ENCODE measurements around the gene BMP2.

BMP2 gene

GRCh38 chr20:6768228-6769140, 998 bp downstream of the BMP2 start:
- no peak for DNase-seq (ENCODE audit: low read depth)

GRCh38 chr20:6769903-6770785, 2.7 kb downstream of the BMP2 start:
- DNase-seq (ENCODE audit: low read depth): no peak

- no peak for DNase-seq (ENCODE audit: low read depth)
These were observed 3.3 kb downstream of the BMP2 start for GRCh38 chr20:6770786-6771100.

- no peak for DNase-seq (ENCODE audit: low read depth)
These were observed 13.1 kb downstream of the BMP2 start for GRCh38 chr20:6780433-6781190.

GRCh38 chr20:6783752-6784151, 16.3 kb downstream of the BMP2 start:
- DNase-seq (ENCODE audit: low read depth): no peak

- DNase-seq (ENCODE audit: low read depth): no peak
These were observed 16.7 kb downstream of the BMP2 start for GRCh38 chr20:6784210-6784631.

- DNase-seq (ENCODE audit: low read depth): no peak
These were observed 17.3 kb downstream of the BMP2 start for GRCh38 chr20:6784767-6785166.

- DNase-seq (ENCODE audit: low read depth): no peak
These were observed 19.1 kb downstream of the BMP2 start for GRCh38 chr20:6786548-6786947.

GRCh38 chr20:6792789-6793188, 25.3 kb downstream of the BMP2 start:
- no peak for DNase-seq (ENCODE audit: low read depth)

- DNase-seq (ENCODE audit: low read depth): no peak
These were observed 34.7 kb downstream of the BMP2 start for GRCh38 chr20:6802227-6802626.

- DNase-seq (ENCODE audit: low read depth): no peak
These were observed 38.8 kb downstream of the BMP2 start for GRCh38 chr20:6806275-6806674.

- no peak for DNase-seq (ENCODE audit: low read depth)
These were observed 44.0 kb downstream of the BMP2 start for GRCh38 chr20:6811262-6812035.

- DNase-seq (ENCODE audit: low read depth): no peak
These were observed 45.0 kb downstream of the BMP2 start for GRCh38 chr20:6812530-6812929.

GRCh38 chr20:6814945-6815344, 47.5 kb downstream of the BMP2 start:
- no peak for DNase-seq (ENCODE audit: low read depth)

GRCh38 chr20:6818033-6818808, 50.7 kb downstream of the BMP2 start:
- DNase-seq (ENCODE audit: low read depth): no peak

- DNase-seq (ENCODE audit: low read depth): no peak
These were observed 52.1 kb downstream of the BMP2 start for GRCh38 chr20:6819599-6819998.

- DNase-seq (ENCODE audit: low read depth): no peak
These were observed 56.9 kb downstream of the BMP2 start for GRCh38 chr20:6824401-6824800.

- DNase-seq (ENCODE audit: low read depth): no peak
These were observed 60.0 kb downstream of the BMP2 start for GRCh38 chr20:6827472-6827871.

GRCh38 chr20:6828794-6829423, 61.4 kb downstream of the BMP2 start:
- DNase-seq (ENCODE audit: low read depth): no peak

- no peak for DNase-seq (ENCODE audit: low read depth)
These were observed 62.1 kb downstream of the BMP2 start for GRCh38 chr20:6829510-6830116.
